Prostate gland (tissue), 2 donors: Measurements from ENCODE around the gene ANKRD9. TPM values are rescaled to one million over a fixed set of nuclear protein-coding genes. Genes with fewer than 3 reads are reported as not detected.

Source experiments
- DNase-seq: peaks from one replicate; pipeline ENCODE4 v3.0.0-alpha.2; 2019; ENCODE audit warnings: low spot score
- H3K27ac ChIP-seq, 2 donors: fragments of 200-600 bp; sonication (generic); 2 replicates each; pipeline ENCODE4 v1.5.1; 2017 to 2019
- H3K27me3 ChIP-seq: fragments of 200-600 bp; sonication (generic); replicated peaks from 2 replicates; pipeline ENCODE4 v1.5.1; 2019; ENCODE audit not compliant: insufficient read depth
- H3K36me3 ChIP-seq, 2 donors: fragments of 200-600 bp; sonication (generic); 1 replicate in 1 of 2; 2 replicates in 1 of 2; pipeline versions ENCODE4 v1.5.1 to v1.8.1; 2017 to 2019
- H3K4me1 ChIP-seq: fragments of 200-600 bp; sonication (generic); replicated peaks from 2 replicates; pipeline ENCODE4 v1.5.1; 2019
- H3K4me3 ChIP-seq, 2 donors: fragments of 200-600 bp; sonication (generic); 2 replicates each; pipeline ENCODE4 v1.5.1; 2017 to 2019
- H3K9me3 ChIP-seq: fragments of 200-600 bp; sonication (generic); 2 replicates; pipeline ENCODE4 v1.5.1; 2017
- POLR2A ChIP-seq: fragments of 450-650 bp; IDR thresholded peaks from one replicate; pipeline ENCODE4 v1.6.1; 2016; ENCODE audit warnings: antibody characterized with exemption, mild to moderate bottlenecking
- POLR2AphosphoS5 ChIP-seq: sonication (generic); formaldehyde crosslinking; IDR thresholded peaks from one replicate; pipeline ENCODE4 v1.6.1; 2017; ENCODE audit warnings: antibody characterized with exemption
- WGBS: methylation state at CpG from one replicate; pipeline ENCODE4 v1.1.5; 2018; 5-methylcytosine and 5-hydroxymethylcytosine counted together
- intact Hi-C: fragments of 100-400 bp; cut with DNase I; formaldehyde crosslinking; loops from one replicate; pipeline ENCODE4 v1.14.2; 2022
- total RNA-seq, 2 donors: library from RNA; depleted of rRNA; stranded (reverse); fragments of >200 nt; gene quantifications; one replicate each; pipeline ENCODE4 v1.1.0, GENCODE V29; 2016
- TF ChIP-seq, protein P1 (sequence below), 4 experiments: fragments of 200-600 bp in 2 of 4; fragments of 450-650 bp in 2 of 4; sonication (generic) in 2 of 4; IDR thresholded peaks; 1 replicate in 3 of 4; 2 replicates in 1 of 4; pipeline ENCODE4 v1.5.1; 2016 to 2019; ENCODE audit warnings: antibody characterized with exemption in 4 of 4, mild to moderate bottlenecking in 2 of 4, moderate library complexity in 2 of 4

ANKRD9 gene
- total RNA-seq, 2 donors from 2014 or later, result 81.1 to 81.5 TPM

GRCh38 chr14:102532204-102532658, 22.7 kb upstream of the ANKRD9 start:
- Histone ChIP-seq H3K36me3 (no peaks in the 10 kb centered on the region), H3K27ac (no peak overlapping the region), H3K9me3 (no peaks in the 10 kb centered on the region), H3K4me3 (no peak overlapping the region), H3K27me3 (no peaks in the 10 kb centered on the region), H3K4me1 (no peaks in the 10 kb centered on the region)
- TF ChIP-seq POLR2A (no peak), POLR2AphosphoS5 (no peak)
- TF ChIP-seq, protein P1, sequence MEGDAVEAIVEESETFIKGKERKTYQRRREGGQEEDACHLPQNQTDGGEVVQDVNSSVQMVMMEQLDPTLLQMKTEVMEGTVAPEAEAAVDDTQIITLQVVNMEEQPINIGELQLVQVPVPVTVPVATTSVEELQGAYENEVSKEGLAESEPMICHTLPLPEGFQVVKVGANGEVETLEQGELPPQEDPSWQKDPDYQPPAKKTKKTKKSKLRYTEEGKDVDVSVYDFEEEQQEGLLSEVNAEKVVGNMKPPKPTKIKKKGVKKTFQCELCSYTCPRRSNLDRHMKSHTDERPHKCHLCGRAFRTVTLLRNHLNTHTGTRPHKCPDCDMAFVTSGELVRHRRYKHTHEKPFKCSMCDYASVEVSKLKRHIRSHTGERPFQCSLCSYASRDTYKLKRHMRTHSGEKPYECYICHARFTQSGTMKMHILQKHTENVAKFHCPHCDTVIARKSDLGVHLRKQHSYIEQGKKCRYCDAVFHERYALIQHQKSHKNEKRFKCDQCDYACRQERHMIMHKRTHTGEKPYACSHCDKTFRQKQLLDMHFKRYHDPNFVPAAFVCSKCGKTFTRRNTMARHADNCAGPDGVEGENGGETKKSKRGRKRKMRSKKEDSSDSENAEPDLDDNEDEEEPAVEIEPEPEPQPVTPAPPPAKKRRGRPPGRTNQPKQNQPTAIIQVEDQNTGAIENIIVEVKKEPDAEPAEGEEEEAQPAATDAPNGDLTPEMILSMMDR (IDR thresholded peaks at IDR 0.05), result no peak
- 86% methylated on average over 3 of the region's 3 CpGs for WGBS
- intact Hi-C loops, result no loop called here
- DNase-seq, result no peak

- intact Hi-C loops, result no loop called here
Observed at GRCh38 chr14:102530828-102531478, 21.4 kb upstream of the ANKRD9 start.

GRCh38 chr14:102528431-102529170, 19.0 kb upstream of the ANKRD9 start:
- TF ChIP-seq POLR2AphosphoS5 (no peak), POLR2A (no peak)
- TF ChIP-seq, protein P1 (IDR thresholded peaks at IDR 0.05), result no peak
- H3K4me3 ChIP-seq, result no peak overlapping the region
- intact Hi-C loops, result loop anchor here (5.0 to 10.0 kb wide), 2 partner anchors 64 to 166 kb away; partner anchors contain the start of gene RCOR1
- DNase-seq, result no peak
- H3K9me3 ChIP-seq, result no peaks in the 10 kb centered on the region
- H3K27me3 ChIP-seq, result no peaks in the 10 kb centered on the region
- WGBS, result 82% methylated on average over 11 of the region's 11 CpGs
- H3K27ac ChIP-seq, result no peak overlapping the region
- no peaks in the 10 kb centered on the region for H3K4me1 ChIP-seq
- no peaks in the 10 kb centered on the region for H3K36me3 ChIP-seq

More at GRCh38 chr14:102530828-102531478, 21.4 kb upstream of the ANKRD9 start:
- H3K9me3 ChIP-seq, result no peaks in the 10 kb centered on the region
- no peaks in the 10 kb centered on the region for H3K36me3 ChIP-seq
- H3K4me1 ChIP-seq, result no peaks in the 10 kb centered on the region
- H3K4me3 ChIP-seq, result no peak overlapping the region
- TF ChIP-seq POLR2A, result no peak
- TF ChIP-seq, protein P1 (IDR thresholded peaks at IDR 0.05), result no peak
- TF ChIP-seq POLR2AphosphoS5, result no peak
- H3K27me3 ChIP-seq, result no peaks in the 10 kb centered on the region
- 35% methylated on average over 13 of the region's 13 CpGs for WGBS
- no peak for DNase-seq
- no peak overlapping the region for H3K27ac ChIP-seq

GRCh38 chr14:102525929-102526497, 16.4 kb upstream of the ANKRD9 start:
- Histone ChIP-seq H3K27me3 (no peaks in the 10 kb centered on the region), H3K27ac (no peak overlapping the region), H3K4me3 (no peak overlapping the region), H3K9me3 (no peaks in the 10 kb centered on the region), H3K36me3 (no peaks in the 10 kb centered on the region), H3K4me1 (no peaks in the 10 kb centered on the region)
- intact Hi-C loops, result loop anchor here (5.0 to 10.0 kb wide), 2 partner anchors 66 to 169 kb away; partner anchors contain the start of gene RCOR1
- TF ChIP-seq, protein P1 (IDR thresholded peaks at IDR 0.05), result no peak
- WGBS, result 83% methylated on average over 12 of the region's 12 CpGs
- DNase-seq, result no peak
